HG03439 (cell line): ENCODE data around the gene ZNF502.
A peak's percentile ranks its signal among the peaks of the same experiment; 100 is the strongest.
"Not testable (repeated sequence)": the region's sequence is repeated elsewhere in the genome, so short reads cannot be mapped to it uniquely, and the experiment has no call there.

ENCODE experiments used
- ATAC-seq: cut with Tn5 transposase; IDR thresholded peaks from one replicate; pipeline ENCODE4 v1.9.1; 2021; ENCODE audit warnings: mild to moderate bottlenecking, moderate library complexity; ENCODE audit not compliant: unreplicated experiment

Gene ZNF502

DNA sequence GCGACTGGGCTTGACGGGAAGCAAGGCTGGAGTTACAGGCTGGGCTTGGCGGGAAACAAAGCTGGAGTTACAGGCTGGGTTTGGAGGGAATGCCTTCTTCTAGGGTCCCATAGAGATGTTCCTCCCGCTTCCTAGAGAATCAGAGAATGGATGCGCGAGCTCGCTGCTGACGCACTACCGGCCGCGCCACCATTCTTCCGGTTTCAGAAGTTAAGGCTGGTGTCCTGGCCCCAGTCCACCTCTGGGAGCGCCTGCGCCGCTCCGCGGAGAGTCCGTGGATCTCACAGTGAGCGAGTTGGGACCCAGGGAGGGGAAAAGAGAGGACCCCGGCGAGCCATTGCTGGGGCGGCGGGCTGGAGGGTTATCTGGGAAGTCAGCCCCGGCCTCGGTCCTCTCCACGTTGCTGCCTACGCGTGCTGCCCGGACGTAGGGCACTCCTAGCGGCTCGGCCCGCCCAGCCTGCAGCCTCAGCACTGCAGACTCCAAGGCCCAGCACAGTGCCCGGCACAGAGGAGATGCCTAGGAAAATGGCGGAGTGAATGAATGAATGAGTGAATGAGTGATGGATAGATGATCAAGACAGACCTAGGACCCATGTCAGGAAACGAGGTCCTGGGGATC lies at the start of gene ZNF502:
Gene ZNF502 (plus strand): TSS at position 206 of the 621 bp plus-strand sequence. CDS start 7,602 bp downstream, outside the sequence.
- ATAC-seq, result no peak

- ATAC-seq, result no peak
Observed at GRCh38 chr3:44665173-44665572, 47.3 kb upstream of the ZNF502 start.

DNA sequence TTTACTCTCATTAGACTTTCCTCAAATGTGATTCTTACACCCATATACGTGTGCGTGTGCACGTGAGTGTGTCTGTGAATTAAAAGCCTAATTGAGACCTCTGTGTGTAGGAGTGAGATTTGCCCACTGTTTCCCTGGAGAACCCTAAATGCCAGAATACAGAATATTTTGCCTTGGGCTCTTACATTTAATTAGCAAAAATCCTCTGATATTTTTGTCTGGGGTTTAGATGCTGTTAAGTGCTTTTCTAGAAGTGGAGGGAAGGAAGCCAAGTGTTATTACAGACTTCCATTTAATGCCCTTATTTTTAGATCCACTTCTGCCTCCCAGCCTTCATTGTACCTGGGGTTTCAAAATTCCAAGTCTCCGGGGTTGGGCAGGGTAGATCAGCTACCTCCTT lies 46.1 kb upstream of the ZNF502 start:
- no peak for ATAC-seq

- ATAC-seq, result no peak
Observed at GRCh38 chr3:44669760-44670159, 42.7 kb upstream of the ZNF502 start.

DNA sequence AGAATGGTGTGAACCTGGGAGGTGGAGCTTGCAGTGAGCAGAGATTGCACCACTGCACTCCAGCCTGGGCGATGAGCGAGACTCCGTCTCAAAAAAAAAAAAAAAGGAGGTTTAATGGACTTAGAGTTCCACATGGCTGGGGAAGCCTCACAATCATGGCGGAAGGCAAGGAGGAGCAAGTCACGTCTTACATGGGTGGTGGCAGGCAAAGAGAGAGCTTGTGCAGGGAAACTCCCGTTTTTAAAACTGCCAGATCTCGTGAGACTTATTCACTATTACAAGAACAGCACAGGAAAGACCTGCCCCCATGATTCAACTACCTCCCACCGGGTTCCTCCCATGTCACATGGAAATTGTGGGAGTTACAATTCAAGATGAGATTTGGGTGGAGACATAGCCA lies 39.0 kb upstream of the ZNF502 start:
- ATAC-seq, result not testable (repeated sequence)

- no peak for ATAC-seq
Observed at GRCh38 chr3:44674211-44674610, 38.2 kb upstream of the ZNF502 start.

GRCh38 chr3:44678480-44679116 lies 33.9 kb upstream of the ZNF502 start:
- no peak for ATAC-seq

DNA sequence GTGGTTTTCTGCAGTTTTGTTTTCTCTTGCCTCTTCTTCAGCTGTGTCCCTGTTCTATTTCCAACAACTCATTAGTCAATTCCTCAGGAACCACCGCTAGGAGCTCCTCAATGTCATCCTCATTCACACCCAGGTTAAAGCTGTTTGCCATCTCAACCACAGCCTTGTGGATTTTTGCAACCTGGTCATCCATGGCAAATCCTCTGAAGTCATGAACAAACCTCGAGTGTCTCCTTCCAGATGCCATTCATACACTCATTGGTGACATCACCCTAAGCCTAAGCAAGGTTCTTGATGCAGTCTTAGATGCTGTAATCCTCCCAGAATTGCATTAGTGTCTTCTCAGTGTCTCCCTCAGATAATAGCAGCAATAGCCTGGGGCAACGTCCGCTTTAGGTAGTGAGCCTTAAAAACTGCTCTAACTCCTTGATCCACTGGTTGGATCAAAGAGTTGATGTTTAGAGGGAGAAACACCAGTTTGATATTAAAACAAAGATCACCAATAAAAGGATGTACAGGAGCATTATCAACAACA lies 31.5 kb upstream of the ZNF502 start:
- ATAC-seq, result no peak

- no peak for ATAC-seq
Observed at GRCh38 chr3:44682182-44682896, 30.1 kb upstream of the ZNF502 start.

- ATAC-seq, result peak; percentile 91
Observed at GRCh38 chr3:44685128-44685800, 27.2 kb upstream of the ZNF502 start.

- no peak for ATAC-seq
Observed at GRCh38 chr3:44687898-44688297, 24.6 kb upstream of the ZNF502 start.

DNA sequence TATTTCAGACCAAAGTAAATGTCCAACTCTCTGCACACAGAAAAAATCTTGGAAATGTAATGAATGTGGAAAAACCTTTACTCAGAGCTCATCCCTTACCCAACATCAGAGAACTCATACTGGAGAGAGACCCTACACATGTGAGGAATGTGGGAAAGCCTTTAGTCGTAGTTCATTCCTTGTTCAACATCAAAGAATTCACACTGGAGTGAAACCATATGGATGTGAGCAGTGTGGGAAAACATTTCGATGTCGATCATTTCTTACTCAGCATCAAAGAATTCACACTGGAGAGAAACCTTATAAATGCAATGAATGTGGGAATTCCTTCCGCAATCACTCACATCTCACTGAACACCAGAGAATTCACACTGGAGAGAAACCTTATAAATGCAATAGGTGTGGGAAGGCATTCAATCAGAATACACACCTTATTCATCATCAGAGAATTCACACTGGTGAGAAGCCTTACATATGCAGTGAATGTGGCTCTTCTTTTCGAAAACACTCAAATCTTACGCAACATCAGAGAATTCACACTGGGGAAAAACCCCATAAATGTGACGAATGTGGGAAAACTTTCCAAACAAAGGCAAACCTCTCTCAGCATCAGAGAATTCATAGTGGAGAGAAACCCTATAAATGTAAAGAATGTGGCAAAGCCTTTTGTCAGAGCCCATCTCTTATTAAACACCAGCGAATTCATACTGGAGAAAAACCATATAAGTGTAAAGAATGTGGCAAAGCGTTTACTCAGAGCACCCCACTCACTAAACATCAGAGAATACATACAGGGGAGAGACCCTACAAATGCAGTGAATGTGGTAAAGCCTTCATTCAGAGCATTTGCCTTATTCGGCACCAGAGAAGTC lies 9.0 kb downstream of the ZNF502 start:
- ATAC-seq, result no peak

DNA sequence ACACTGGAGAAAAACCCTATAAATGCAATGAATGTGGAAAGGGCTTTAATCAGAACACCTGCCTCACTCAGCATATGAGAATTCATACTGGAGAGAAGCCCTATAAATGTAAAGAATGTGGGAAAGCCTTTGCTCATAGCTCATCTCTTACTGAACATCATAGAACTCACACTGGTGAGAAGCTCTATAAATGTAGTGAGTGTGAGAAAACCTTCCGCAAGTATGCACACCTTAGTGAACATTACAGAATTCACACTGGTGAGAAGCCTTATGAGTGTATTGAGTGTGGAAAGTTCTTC lies 9.6 kb downstream of the ZNF502 start:
- ATAC-seq, result no peak

GRCh38 chr3:44729384-44729910 lies 17.0 kb downstream of the ZNF502 start, which contains the start of gene ZNF501:
Gene ZNF501 (plus strand): TSS chr3:44729635. CDS start chr3:44734422, 4,787 bp downstream.
- ATAC-seq, result peak; percentile 75

GRCh38 chr3:44734646-44735168 lies 22.2 kb downstream of the ZNF502 start:
- no peak for ATAC-seq

DNA sequence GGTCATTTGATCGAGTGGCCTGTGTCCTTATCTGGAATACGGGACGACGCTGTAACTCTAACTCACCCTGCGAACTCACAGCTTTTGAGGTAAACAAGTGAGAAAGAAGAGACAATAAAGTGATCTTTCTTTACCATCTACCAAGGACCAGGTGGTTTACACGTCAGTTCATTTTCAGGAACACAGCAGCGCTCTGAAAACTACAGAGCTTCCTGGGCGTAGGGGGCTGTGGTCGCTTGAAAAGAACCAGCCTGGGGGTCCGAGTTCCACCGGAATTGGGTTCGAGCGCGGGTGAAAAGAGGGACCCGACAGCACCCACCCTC lies 48.6 kb downstream of the ZNF502 start:
- no peak for ATAC-seq

DNA sequence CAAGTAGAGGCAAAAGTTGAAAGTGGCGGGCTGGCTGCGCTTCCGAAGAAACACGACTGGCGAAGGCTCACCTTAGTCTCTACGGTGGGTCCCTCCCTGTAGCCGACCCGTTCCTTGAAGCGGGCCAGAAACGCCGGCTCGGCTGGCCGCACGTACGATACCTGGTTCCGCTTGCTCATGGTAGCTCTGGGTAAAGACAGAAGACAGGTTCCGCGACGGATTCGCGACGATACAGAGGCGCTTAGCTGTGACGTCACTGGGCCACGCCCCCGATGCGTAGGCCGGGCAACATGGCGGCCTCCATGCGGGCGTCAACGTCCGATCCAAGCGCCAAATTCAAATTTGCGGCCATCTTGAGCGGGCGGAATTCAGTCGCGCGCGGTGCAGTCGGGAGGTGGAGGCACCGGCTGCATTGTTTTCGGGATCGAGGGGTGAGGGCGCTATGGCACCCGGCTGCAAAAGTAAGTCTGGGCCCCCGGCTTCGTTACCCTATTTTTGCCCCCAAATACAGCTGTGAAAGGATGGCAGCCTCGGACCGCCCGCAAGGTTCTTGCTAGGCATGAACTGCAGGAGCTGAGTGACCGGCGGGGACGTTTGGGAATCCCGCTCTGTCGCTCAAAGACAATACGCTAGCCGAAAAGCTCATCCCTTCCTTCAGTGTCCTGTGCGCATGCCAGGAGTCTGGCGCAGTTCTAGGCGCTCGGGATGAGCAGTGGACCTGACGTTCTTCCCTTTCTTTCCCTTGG lies 49.1 kb downstream of the ZNF502 start, which contains the start of the genes KIAA1143 and KIF15:
Gene KIAA1143 (minus strand): TSS at position 196 of the 746 bp plus-strand sequence. CDS start 17 bp downstream, at position 179.
Gene KIF15 (plus strand): TSS at position 371 of the 746 bp plus-strand sequence. CDS start 72 bp downstream, at position 443.
- peak; percentile 95 for ATAC-seq

DNA sequence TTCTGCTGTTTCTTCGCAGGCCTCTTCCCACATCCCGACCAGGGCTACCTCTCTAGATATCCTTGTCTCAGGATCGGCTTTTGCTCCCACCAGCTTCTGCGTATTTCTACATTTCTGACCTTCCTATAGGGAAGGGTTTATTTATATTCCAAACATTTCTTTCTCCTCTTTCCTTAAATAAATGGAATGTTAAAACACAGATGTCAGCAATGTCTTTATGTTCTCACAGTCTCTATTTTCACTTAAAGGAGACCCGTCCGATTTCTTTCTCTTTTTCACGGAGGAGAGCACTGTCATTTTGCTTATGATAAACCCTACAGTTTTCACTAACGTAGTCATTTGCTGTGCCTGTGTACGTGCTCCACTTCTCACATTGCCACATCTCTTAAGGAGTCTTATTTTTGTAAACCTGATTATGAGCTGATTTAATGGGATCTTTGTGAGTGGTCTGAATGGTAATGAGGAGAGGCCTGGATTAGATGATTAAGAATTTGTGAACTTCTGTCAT lies 49.8 kb downstream of the ZNF502 start:
- ATAC-seq, result no peak

DNA sequence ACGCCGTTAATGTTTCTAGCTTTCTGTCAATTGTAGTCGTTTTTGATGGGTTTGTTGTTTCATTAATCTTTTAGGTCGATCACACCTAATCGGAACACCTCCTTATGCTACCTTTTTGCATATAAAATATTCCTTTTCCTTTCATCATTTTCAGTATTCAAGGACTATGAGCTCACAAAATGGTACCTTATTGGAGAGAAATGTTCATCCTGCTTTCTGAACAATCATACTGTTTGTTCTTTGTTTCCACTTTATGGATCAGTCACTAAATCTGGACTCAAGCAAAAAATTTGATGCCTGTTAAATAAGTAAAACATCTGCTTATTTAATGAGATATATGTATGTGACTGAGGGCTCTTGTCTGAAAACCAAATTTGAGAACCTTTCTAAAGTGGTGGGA lies 50.2 kb downstream of the ZNF502 start:
- no peak for ATAC-seq
